Tibial nerve (tissue), 4 donors: Measurements from ENCODE around the gene BHLHA15.

ENCODE experiments used
- EP300 ChIP-seq, 2 donors: sonication (generic); formaldehyde crosslinking; IDR thresholded peaks; one replicate each; pipeline ENCODE4 v1.6.1; 2017; ENCODE audit warnings: antibody characterized with exemption in 2 of 2, mild to moderate bottlenecking in 1 of 2
- POLR2A ChIP-seq, 2 donors: fragments of 450-650 bp; IDR thresholded peaks; one replicate each; pipeline ENCODE4 v1.6.1; 2017; ENCODE audit warnings: antibody characterized with exemption in 2 of 2, mild to moderate bottlenecking in 2 of 2, moderate library complexity in 2 of 2
- TF ChIP-seq, protein P1 (sequence below), 5 experiments: fragments of 200-600 bp in 3 of 5; fragments of 450-650 bp in 2 of 5; sonication (generic) in 3 of 5; IDR thresholded peaks; one replicate each; pipeline ENCODE4 v1.5.1; 2016 to 2019; ENCODE audit warnings: antibody characterized with exemption in 5 of 5, mild to moderate bottlenecking in 3 of 5, moderate library complexity in 2 of 5

DNA sequence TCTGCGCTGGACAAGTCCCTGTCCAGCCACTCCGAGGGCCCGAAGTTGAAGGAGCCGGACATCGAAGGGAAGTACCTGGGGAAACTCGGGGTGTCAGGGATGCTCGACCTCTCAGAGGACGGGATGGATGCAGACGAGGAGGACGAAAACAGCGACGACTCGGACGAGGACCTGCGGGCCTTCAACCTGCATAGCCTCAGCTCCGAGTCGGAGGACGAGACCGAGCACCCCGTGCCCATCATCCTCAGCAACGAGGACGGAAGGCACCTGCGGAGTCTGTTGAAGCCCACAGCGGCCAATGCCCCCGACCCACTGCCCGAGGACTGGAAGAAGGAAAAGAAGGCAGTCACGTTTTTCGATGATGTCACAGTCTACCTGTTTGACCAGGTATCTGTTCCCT is 17.1 kb upstream of the BHLHA15 start:
- TF ChIP-seq, protein P1, sequence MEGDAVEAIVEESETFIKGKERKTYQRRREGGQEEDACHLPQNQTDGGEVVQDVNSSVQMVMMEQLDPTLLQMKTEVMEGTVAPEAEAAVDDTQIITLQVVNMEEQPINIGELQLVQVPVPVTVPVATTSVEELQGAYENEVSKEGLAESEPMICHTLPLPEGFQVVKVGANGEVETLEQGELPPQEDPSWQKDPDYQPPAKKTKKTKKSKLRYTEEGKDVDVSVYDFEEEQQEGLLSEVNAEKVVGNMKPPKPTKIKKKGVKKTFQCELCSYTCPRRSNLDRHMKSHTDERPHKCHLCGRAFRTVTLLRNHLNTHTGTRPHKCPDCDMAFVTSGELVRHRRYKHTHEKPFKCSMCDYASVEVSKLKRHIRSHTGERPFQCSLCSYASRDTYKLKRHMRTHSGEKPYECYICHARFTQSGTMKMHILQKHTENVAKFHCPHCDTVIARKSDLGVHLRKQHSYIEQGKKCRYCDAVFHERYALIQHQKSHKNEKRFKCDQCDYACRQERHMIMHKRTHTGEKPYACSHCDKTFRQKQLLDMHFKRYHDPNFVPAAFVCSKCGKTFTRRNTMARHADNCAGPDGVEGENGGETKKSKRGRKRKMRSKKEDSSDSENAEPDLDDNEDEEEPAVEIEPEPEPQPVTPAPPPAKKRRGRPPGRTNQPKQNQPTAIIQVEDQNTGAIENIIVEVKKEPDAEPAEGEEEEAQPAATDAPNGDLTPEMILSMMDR (IDR thresholded peaks at IDR 0.05), result no peak
- TF ChIP-seq POLR2A (IDR thresholded peaks at IDR 0.05), result no peak
- no peak for TF ChIP-seq EP300 (IDR thresholded peaks at IDR 0.05)
